GM04504 (cell line): ENCODE results near the gene ERBB4.

Source experiments
- DNase-seq: peaks from one replicate; pipeline ENCODE4 v3.0.0-alpha.2; 2012; ENCODE audit warnings: low read depth

ERBB4 gene

GRCh38 chr2:212083492-212083891, 455.1 kb downstream of the ERBB4 start:
- DNase-seq = no peak

GRCh38 chr2:212078103-212078502, 460.5 kb downstream of the ERBB4 start:
- DNase-seq = no peak

GRCh38 chr2:212076456-212076855, 462.1 kb downstream of the ERBB4 start:
- DNase-seq = no peak

GRCh38 chr2:212073360-212073759, 465.2 kb downstream of the ERBB4 start:
- no peak for DNase-seq

- DNase-seq = no peak
Observed at GRCh38 chr2:212066546-212066945, 472.1 kb downstream of the ERBB4 start.

- no peak for DNase-seq
Observed at GRCh38 chr2:212064318-212064717, 474.3 kb downstream of the ERBB4 start.

- DNase-seq = no peak
Observed at GRCh38 chr2:212052412-212053159, 486.0 kb downstream of the ERBB4 start.

- no peak for DNase-seq
Observed at GRCh38 chr2:212050871-212051270, 487.7 kb downstream of the ERBB4 start.

- DNase-seq = no peak
Observed at GRCh38 chr2:212042562-212042961, 496.0 kb downstream of the ERBB4 start.

GRCh38 chr2:212037062-212037461, 501.5 kb downstream of the ERBB4 start:
- DNase-seq = no peak

- DNase-seq = no peak
Observed at GRCh38 chr2:212034841-212035585, 503.6 kb downstream of the ERBB4 start.

- DNase-seq = no peak
Observed at GRCh38 chr2:212033888-212034287, 504.7 kb downstream of the ERBB4 start.

- DNase-seq = no peak
Observed at GRCh38 chr2:212032536-212033219, 505.9 kb downstream of the ERBB4 start.

GRCh38 chr2:212032032-212032431, 506.6 kb downstream of the ERBB4 start:
- DNase-seq = no peak

- no peak for DNase-seq
Observed at GRCh38 chr2:212030709-212031108, 507.9 kb downstream of the ERBB4 start.

GRCh38 chr2:212028798-212029394, 509.7 kb downstream of the ERBB4 start:
- DNase-seq = no peak

- no peak for DNase-seq
Observed at GRCh38 chr2:212027681-212028628, 510.6 kb downstream of the ERBB4 start.

- no peak for DNase-seq
Observed at GRCh38 chr2:212024040-212024439, 514.6 kb downstream of the ERBB4 start.

- DNase-seq = no peak
Observed at GRCh38 chr2:212022966-212023365, 515.6 kb downstream of the ERBB4 start.

- DNase-seq = no peak
Observed at GRCh38 chr2:212021947-212022346, 516.7 kb downstream of the ERBB4 start.

- DNase-seq = no peak
Observed at GRCh38 chr2:212015588-212015987, 523.0 kb downstream of the ERBB4 start.
